GM19043 (cell line): ENCODE data around the gene ADCY4.
"Not testable (repeated sequence)": the region's sequence is repeated elsewhere in the genome, so short reads cannot be mapped to it uniquely, and the experiment has no call there.

ENCODE experiments used
- ATAC-seq: cut with Tn5 transposase; IDR thresholded peaks from one replicate; pipeline ENCODE4 v1.9.1; 2021; ENCODE audit warnings: low read depth; ENCODE audit not compliant: unreplicated experiment

The ADCY4 gene

GRCh38 chr14:24367514-24368211 lies 32.8 kb upstream of the ADCY4 start, which contains the start of gene NFATC4:
NFATC4 (plus strand) TSS chr14:24368184; CDS start chr14:24368341, 157 bp downstream.
- peak; percentile 32 for ATAC-seq

- peak; percentile 32 for ATAC-seq
Measured at GRCh38 chr14:24366721-24367513, 32.0 kb upstream of the ADCY4 start.

- peak; percentile 60 for ATAC-seq
Measured at GRCh38 chr14:24366413-24366720, 31.5 kb upstream of the ADCY4 start.

- peak; percentile 30 for ATAC-seq
Measured at GRCh38 chr14:24365600-24366412, 30.9 kb upstream of the ADCY4 start.

- ATAC-seq = no peak
Measured at GRCh38 chr14:24364841-24365240, 30.0 kb upstream of the ADCY4 start.

- ATAC-seq = no peak
Measured at GRCh38 chr14:24363401-24363800, 28.5 kb upstream of the ADCY4 start.

- ATAC-seq = no peak
Measured at GRCh38 chr14:24362241-24362960, 27.5 kb upstream of the ADCY4 start.

GRCh38 chr14:24361326-24361725 lies 26.5 kb upstream of the ADCY4 start:
- no peak for ATAC-seq

GRCh38 chr14:24360281-24360680 lies 25.4 kb upstream of the ADCY4 start:
- ATAC-seq = no peak

- no peak for ATAC-seq
Measured at GRCh38 chr14:24356208-24356607, 21.3 kb upstream of the ADCY4 start.

- no peak for ATAC-seq
Measured at GRCh38 chr14:24355009-24355408, 20.1 kb upstream of the ADCY4 start.

- ATAC-seq = not testable (repeated sequence)
Measured at GRCh38 chr14:24354482-24354825, 19.6 kb upstream of the ADCY4 start.

- ATAC-seq = no peak
Measured at GRCh38 chr14:24353559-24354481, 18.9 kb upstream of the ADCY4 start.

- no peak for ATAC-seq
Measured at GRCh38 chr14:24351517-24351916, 16.6 kb upstream of the ADCY4 start.

GRCh38 chr14:24349742-24350141 lies 14.9 kb upstream of the ADCY4 start:
- ATAC-seq = no peak

- ATAC-seq = no peak
Measured at GRCh38 chr14:24348186-24348585, 13.3 kb upstream of the ADCY4 start.

- ATAC-seq = no peak
Measured at GRCh38 chr14:24347134-24347533, 12.3 kb upstream of the ADCY4 start.

- ATAC-seq = no peak
Measured at GRCh38 chr14:24343795-24344660, 9.2 kb upstream of the ADCY4 start.

- no peak for ATAC-seq
Measured at GRCh38 chr14:24342889-24343288, 8.0 kb upstream of the ADCY4 start.
